ENCODE data around the gene SMARCD3. TPM values are rescaled to one million over a fixed set of nuclear protein-coding genes. Genes with fewer than 3 reads are reported as not detected.

SMARCD3 gene
- polyA plus RNA-seq, 1 donor from 2014 or later: 199 TPM

GRCh38 chr7:151218170-151218569, 30.3 kb downstream of the SMARCD3 start:
- H3K27me3 ChIP-seq (ENCODE audit: insufficient read depth, low read depth, low read length): no peaks in the 10 kb centered on the region
- H3K9ac ChIP-seq (ENCODE audit: low read length): no peak overlapping the region

GRCh38 chr7:151215396-151215795, 33.1 kb downstream of the SMARCD3 start:
- TF ChIP-seq MXI1 (conservative IDR thresholded peaks at IDR 0.05; ENCODE audit: poor library complexity, severe bottlenecking) (no peak), REST (IDR thresholded peaks at IDR 0.05; ENCODE audit: borderline replicate concordance) (no peak), EZH2 (IDR thresholded peaks at IDR 0.05; ENCODE audit: borderline replicate concordance, insufficient read depth, low read length, poor library complexity, severe bottlenecking) (no peak), TAF1 (IDR thresholded peaks at IDR 0.05; ENCODE audit: low read depth) (no peak), CTCF (IDR thresholded peaks at IDR 0.05; ENCODE audit: poor library complexity, severe bottlenecking) (no peak)
- no peak overlapping the region for H3K27ac ChIP-seq (ENCODE audit: low read length)
- H3F3A ChIP-seq (ENCODE audit: insufficient read depth, low read length, poor library complexity, severe bottlenecking): no peaks in the 10 kb centered on the region
- H3K36me3 ChIP-seq (ENCODE audit: insufficient read depth, low read length): no peaks in the 10 kb centered on the region
- no peaks in the 10 kb centered on the region for H3K9me3 ChIP-seq (ENCODE audit: low read length)
- H3K4me3 ChIP-seq (ENCODE audit: low read length): no peak overlapping the region
- H3K9me2 ChIP-seq (ENCODE audit: insufficient read depth, low read length): no peaks in the 10 kb centered on the region
- no peaks in the 10 kb centered on the region for H3K79me2 ChIP-seq (replicated peaks; ENCODE audit: insufficient read depth, low read length)
- no peak overlapping the region for H3K4me2 ChIP-seq (ENCODE audit: low read length)
- no peaks in the 10 kb centered on the region for H4K20me1 ChIP-seq (ENCODE audit: insufficient read depth)
- H3K9ac ChIP-seq (ENCODE audit: low read length): no peak overlapping the region
- no peaks in the 10 kb centered on the region for H3K27me3 ChIP-seq (ENCODE audit: insufficient read depth, low read depth, low read length)
- no peak overlapping the region for H2AFZ ChIP-seq (ENCODE audit: low read depth, low read length)

More at GRCh38 chr7:151218170-151218569, 30.3 kb downstream of the SMARCD3 start:
- Histone ChIP-seq H4K20me1 (ENCODE audit: insufficient read depth) (no peaks in the 10 kb centered on the region), H3K4me3 (ENCODE audit: low read length) (no peak overlapping the region), H3F3A (ENCODE audit: insufficient read depth, low read length, poor library complexity, severe bottlenecking) (no peaks in the 10 kb centered on the region), H3K79me2 (replicated peaks; ENCODE audit: insufficient read depth, low read length) (no peaks in the 10 kb centered on the region), H3K4me2 (ENCODE audit: low read length) (no peak overlapping the region), H3K36me3 (ENCODE audit: insufficient read depth, low read length) (no peaks in the 10 kb centered on the region), H3K27ac (ENCODE audit: low read length) (no peak overlapping the region), H2AFZ (ENCODE audit: low read depth, low read length) (no peak overlapping the region), H3K9me3 (ENCODE audit: low read length) (no peaks in the 10 kb centered on the region), H3K9me2 (ENCODE audit: insufficient read depth, low read length) (no peaks in the 10 kb centered on the region)
- TF ChIP-seq RAD21 (conservative IDR thresholded peaks at IDR 0.05): no peak
- no peak for TF ChIP-seq EP300 (conservative IDR thresholded peaks at IDR 0.05; ENCODE audit: poor library complexity, severe bottlenecking)
- no peak for TF ChIP-seq CTCF (IDR thresholded peaks at IDR 0.05; ENCODE audit: poor library complexity, severe bottlenecking)
- no peak for TF ChIP-seq POLR2AphosphoS5 (IDR thresholded peaks at IDR 0.05)
- no peak for TF ChIP-seq SMC3 (conservative IDR thresholded peaks at IDR 0.05; ENCODE audit: poor library complexity)
- TF ChIP-seq EZH2 (IDR thresholded peaks at IDR 0.05; ENCODE audit: borderline replicate concordance, insufficient read depth, low read length, poor library complexity, severe bottlenecking): no peak
- no peak for TF ChIP-seq REST (IDR thresholded peaks at IDR 0.05; ENCODE audit: borderline replicate concordance)
- TF ChIP-seq MXI1 (conservative IDR thresholded peaks at IDR 0.05; ENCODE audit: poor library complexity, severe bottlenecking): no peak
- no peak for TF ChIP-seq TAF1 (IDR thresholded peaks at IDR 0.05; ENCODE audit: low read depth)
